Nephron (organoid): ENCODE data around the gene TPRA1.

Experiments used
- H3K27ac Mint-ChIP-seq, 3 experiments: 2 replicates each; pipeline ENCODE4 v1.8.0; 2020; ENCODE audit warnings: mixed read lengths in 3 of 3, mild to moderate bottlenecking in 2 of 3, moderate library complexity in 1 of 3
- H3K27me3 Mint-ChIP-seq: 2 replicates; pipeline ENCODE4 v1.8.0; 2021; ENCODE audit warnings: low read depth, mild to moderate bottlenecking, moderate library complexity, mixed read lengths
- H3K36me3 Mint-ChIP-seq: 2 replicates; pipeline ENCODE4 v1.8.0; 2020; ENCODE audit warnings: low read depth, mixed read lengths
- H3K4me1 Mint-ChIP-seq: 2 replicates; pipeline ENCODE4 v1.8.0; 2020; ENCODE audit warnings: mixed read lengths
- H3K4me3 Mint-ChIP-seq, 3 experiments: 2 replicates each; pipeline ENCODE4 v1.8.0; 2020; ENCODE audit warnings: mild to moderate bottlenecking in 3 of 3, mixed read lengths in 3 of 3, moderate library complexity in 2 of 3
- H3K9me3 Mint-ChIP-seq: 2 replicates; pipeline ENCODE4 v1.8.0; 2020; ENCODE audit warnings: mixed read lengths
- CTCF ChIP-seq, 3 experiments: fragments of 200-600 bp; sonication (generic); IDR thresholded peaks; one replicate each; pipeline ENCODE4 v1.5.0; 2021; ENCODE audit warnings: antibody characterized with exemption in 3 of 3; ENCODE audit not compliant: unreplicated experiment in 3 of 3

TPRA1 gene

GRCh38 chr3:127620637-127621375 lies 30.3 kb upstream of the TPRA1 start:
- peaks cover 5% of the 10 kb centered on the region for H3K27me3 Mint-ChIP-seq
- H3K4me1 Mint-ChIP-seq = no peaks in the 10 kb centered on the region
- no peak for TF ChIP-seq CTCF (IDR thresholded peaks at IDR 0.05; ENCODE audit: unreplicated experiment in 3 of 3)
- H3K36me3 Mint-ChIP-seq = peaks cover 50% of the 10 kb centered on the region
- no peak overlapping the region for H3K27ac Mint-ChIP-seq
- no peak overlapping the region for H3K4me3 Mint-ChIP-seq
- H3K9me3 Mint-ChIP-seq = no peaks in the 10 kb centered on the region

- no peaks in the 10 kb centered on the region for H3K4me1 Mint-ChIP-seq
- H3K9me3 Mint-ChIP-seq = no peaks in the 10 kb centered on the region
- H3K4me3 Mint-ChIP-seq = no peak overlapping the region
- no peak overlapping the region for H3K27ac Mint-ChIP-seq
- peaks cover 66% of the 10 kb centered on the region for H3K36me3 Mint-ChIP-seq
- no peak for TF ChIP-seq CTCF (IDR thresholded peaks at IDR 0.05; ENCODE audit: unreplicated experiment in 3 of 3)
- no peaks in the 10 kb centered on the region for H3K27me3 Mint-ChIP-seq
Observed at GRCh38 chr3:127618891-127619290, 28.4 kb upstream of the TPRA1 start.

GRCh38 chr3:127616836-127617605 lies 26.5 kb upstream of the TPRA1 start:
- Mint-ChIP-seq H3K4me1 (no peaks in the 10 kb centered on the region), H3K9me3 (no peaks in the 10 kb centered on the region), H3K4me3 (no peak overlapping the region), H3K36me3 (peaks cover 75% of the 10 kb centered on the region), H3K27ac (no peak overlapping the region), H3K27me3 (no peaks in the 10 kb centered on the region)
- TF ChIP-seq CTCF (IDR thresholded peaks at IDR 0.05; ENCODE audit: unreplicated experiment in 3 of 3) = no peak

DNA sequence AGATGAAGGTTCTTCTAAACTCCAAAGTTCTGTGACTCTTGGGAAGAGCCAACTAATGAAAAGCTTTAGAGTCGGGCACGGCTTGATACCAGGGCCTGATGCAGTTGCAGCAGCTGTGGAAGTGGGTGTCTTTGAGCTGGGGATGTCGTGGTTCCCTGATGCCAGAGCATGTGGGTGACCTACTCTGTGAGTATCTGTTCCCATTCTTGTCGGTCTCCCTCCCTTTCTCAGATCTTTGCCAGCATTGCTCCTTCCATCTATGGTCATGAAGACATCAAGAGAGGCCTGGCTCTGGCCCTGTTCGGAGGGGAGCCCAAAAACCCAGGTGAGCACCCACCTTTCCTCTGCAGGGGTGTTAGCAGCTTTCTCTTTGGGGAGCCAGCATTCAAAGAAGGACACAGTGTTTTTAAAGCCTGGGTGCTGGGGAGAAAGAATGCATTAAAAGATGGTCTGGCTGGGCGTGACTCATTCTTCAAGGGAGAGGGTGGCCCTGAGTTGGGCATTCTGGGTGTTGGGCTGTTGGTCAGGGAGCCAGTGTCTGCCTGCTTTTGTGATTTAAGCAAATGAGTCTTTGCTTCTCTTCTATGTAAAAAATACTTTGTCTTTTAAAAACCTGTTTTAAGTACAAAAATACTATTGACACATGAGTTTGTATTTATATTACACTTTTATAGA lies 25.2 kb upstream of the TPRA1 start:
- H3K27me3 Mint-ChIP-seq = no peaks in the 10 kb centered on the region
- no peak overlapping the region for H3K27ac Mint-ChIP-seq
- TF ChIP-seq CTCF (IDR thresholded peaks at IDR 0.05; ENCODE audit: unreplicated experiment in 3 of 3) = no peak
- peaks cover 73% of the 10 kb centered on the region for H3K36me3 Mint-ChIP-seq
- no peak overlapping the region for H3K4me3 Mint-ChIP-seq
- no peaks in the 10 kb centered on the region for H3K9me3 Mint-ChIP-seq
- H3K4me1 Mint-ChIP-seq = no peaks in the 10 kb centered on the region

DNA sequence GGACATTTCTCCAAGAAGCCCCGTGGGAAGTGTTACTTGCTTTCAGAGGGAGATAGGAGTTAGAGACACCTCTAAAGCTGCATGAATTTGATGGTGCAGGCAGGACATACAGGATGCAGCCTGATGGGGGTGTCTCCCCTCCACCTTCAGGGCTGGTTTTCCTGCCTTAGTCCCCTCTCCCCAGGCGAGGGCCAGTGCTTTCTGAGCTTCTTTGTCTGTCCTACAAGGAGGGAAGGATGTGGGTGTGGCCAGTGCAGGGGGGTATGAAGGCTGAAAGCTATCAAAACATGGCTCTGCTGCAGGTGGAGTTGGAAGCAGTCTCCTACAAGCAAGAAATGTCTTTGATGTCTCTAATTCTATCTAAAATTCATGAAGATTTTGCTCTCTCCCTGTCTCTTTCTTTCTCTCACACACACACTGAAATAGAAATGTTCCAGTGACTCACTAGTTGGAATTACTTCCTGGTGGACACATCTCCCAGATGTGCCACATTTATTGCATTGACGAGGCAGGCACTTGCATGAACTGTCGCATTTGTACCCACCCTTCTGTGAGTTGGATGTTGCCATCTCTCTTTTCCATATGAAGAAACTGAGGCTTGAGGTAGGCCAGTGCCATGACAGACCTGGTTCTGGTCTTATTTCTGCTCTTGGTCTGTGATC lies 24.5 kb upstream of the TPRA1 start:
- Mint-ChIP-seq H3K4me3 (no peak overlapping the region), H3K27me3 (no peaks in the 10 kb centered on the region), H3K27ac (no peak overlapping the region), H3K4me1 (no peaks in the 10 kb centered on the region), H3K36me3 (peaks cover 73% of the 10 kb centered on the region), H3K9me3 (no peaks in the 10 kb centered on the region)
- TF ChIP-seq CTCF (IDR thresholded peaks at IDR 0.05; ENCODE audit: unreplicated experiment in 3 of 3) = no peak
